ACC112 (cell line): Measurements from ENCODE around the gene SPIC.

ENCODE experiments used
- H2AFZ ChIP-seq: fragments of 200-600 bp; sonication (generic); one replicate; pipeline ENCODE4 v1.6.0; 2017; ENCODE audit warnings: antibody characterized with exemption, low read length; ENCODE audit not compliant: unreplicated experiment
- H3K27ac ChIP-seq: fragments of 200-600 bp; sonication (generic); 2 replicates; pipeline ENCODE4 v1.5.1; 2014; ENCODE audit warnings: low read depth, mild to moderate bottlenecking, antibody characterized with exemption, low read length, moderate library complexity
- H3K27me3 ChIP-seq: fragments of 200-600 bp; sonication (generic); 2 replicates; pipeline ENCODE4 v1.6.1; 2014; ENCODE audit warnings: mild to moderate bottlenecking, antibody characterized with exemption, low read length, moderate library complexity, mixed read lengths; ENCODE audit not compliant: insufficient read depth
- H3K36me3 ChIP-seq: fragments of 200-600 bp; sonication (generic); 2 replicates; pipeline ENCODE4 v1.6.1; 2016; ENCODE audit warnings: mild to moderate bottlenecking, antibody characterized with exemption, low read length, moderate library complexity, mixed read lengths; ENCODE audit not compliant: insufficient read depth
- H3K4me1 ChIP-seq: fragments of 200-600 bp; sonication (generic); one replicate; pipeline ENCODE4 v1.6.1; 2016; ENCODE audit warnings: low read length, mixed read lengths; ENCODE audit not compliant: insufficient read depth, unreplicated experiment, control insufficient read depth
- H3K4me3 ChIP-seq: fragments of 200-600 bp; sonication (generic); 2 replicates; pipeline ENCODE4 v1.5.1; 2014; ENCODE audit warnings: mild to moderate bottlenecking, low read depth, low read length
- H3K79me2 ChIP-seq: fragments of 200-600 bp; sonication (generic); one replicate; pipeline ENCODE4 v1.6.0; 2016; ENCODE audit warnings: low read length; ENCODE audit not compliant: control insufficient read depth, unreplicated experiment, insufficient read depth

SPIC gene

GRCh38 chr12:101527682-101528081 lies 52.5 kb downstream of the SPIC start:
- Histone ChIP-seq H3K27me3 (peaks cover 16% of the 10 kb centered on the region), H3K27ac (no peak overlapping the region), H3K4me3 (no peak overlapping the region), H2AFZ (no peak overlapping the region), H3K79me2 (no peaks in the 10 kb centered on the region), H3K36me3 (no peaks in the 10 kb centered on the region), H3K4me1 (no peaks in the 10 kb centered on the region)

GRCh38 chr12:101536069-101536674 lies 61.0 kb downstream of the SPIC start:
- H3K36me3 ChIP-seq: no peaks in the 10 kb centered on the region

More at GRCh38 chr12:101536069-101536674, 61.0 kb downstream of the SPIC start:
- Histone ChIP-seq H3K4me3 (no peak overlapping the region), H2AFZ (no peak overlapping the region), H3K4me1 (no peaks in the 10 kb centered on the region), H3K27ac (no peak overlapping the region), H3K79me2 (no peaks in the 10 kb centered on the region), H3K27me3 (peaks cover 44% of the 10 kb centered on the region)
